HG02798 (cell line): ENCODE results near the gene TMEM191C.
A peak's percentile ranks its signal among the peaks of the same experiment; 100 is the strongest.
"Not testable (repeated sequence)": the region's sequence is repeated elsewhere in the genome, so short reads cannot be mapped to it uniquely, and the experiment has no call there.

Source experiments
- ATAC-seq: cut with Tn5 transposase; IDR thresholded peaks from one replicate; pipeline ENCODE4 v1.9.1; 2021; ENCODE audit warnings: mild to moderate bottlenecking; ENCODE audit not compliant: unreplicated experiment, poor library complexity

The TMEM191C gene

GRCh38 chr22:21467337-21468193 lies at the start of gene TMEM191C:
Gene TMEM191C (plus strand): TSS chr22:21467387. CDS start chr22:21467460, 73 bp downstream.
- ATAC-seq: peak; percentile 12

- ATAC-seq: peak; percentile 13
Observed at GRCh38 chr22:21417853-21418252, 49.3 kb upstream of the TMEM191C start.

- ATAC-seq: not testable (repeated sequence)
Observed at GRCh38 chr22:21418974-21419638, 48.1 kb upstream of the TMEM191C start.

- ATAC-seq: not testable (repeated sequence)
Observed at GRCh38 chr22:21420180-21420763, 46.9 kb upstream of the TMEM191C start.

- not testable (repeated sequence) for ATAC-seq
Observed at GRCh38 chr22:21424084-21424709, 43.0 kb upstream of the TMEM191C start.

- ATAC-seq: not testable (repeated sequence)
Observed at GRCh38 chr22:21434378-21435233, 32.6 kb upstream of the TMEM191C start.

- not testable (repeated sequence) for ATAC-seq
Observed at GRCh38 chr22:21435998-21436810, 31.0 kb upstream of the TMEM191C start.

GRCh38 chr22:21438013-21438412 lies 29.2 kb upstream of the TMEM191C start:
- not testable (repeated sequence) for ATAC-seq

GRCh38 chr22:21440018-21440636 lies 27.1 kb upstream of the TMEM191C start:
- ATAC-seq: not testable (repeated sequence)

GRCh38 chr22:21440676-21441075 lies 26.5 kb upstream of the TMEM191C start:
- ATAC-seq: not testable (repeated sequence)

- ATAC-seq: not testable (repeated sequence)
Observed at GRCh38 chr22:21441170-21441569, 26.0 kb upstream of the TMEM191C start.

- ATAC-seq: not testable (repeated sequence)
Observed at GRCh38 chr22:21442123-21442522, 25.1 kb upstream of the TMEM191C start.

GRCh38 chr22:21442646-21443045 lies 24.5 kb upstream of the TMEM191C start:
- not testable (repeated sequence) for ATAC-seq

GRCh38 chr22:21443057-21443734 lies 24.0 kb upstream of the TMEM191C start:
- ATAC-seq: no peak

GRCh38 chr22:21443735-21444421 lies 23.3 kb upstream of the TMEM191C start:
- ATAC-seq: no peak

- ATAC-seq: no peak
Observed at GRCh38 chr22:21444701-21445436, 22.3 kb upstream of the TMEM191C start.
